Smooth muscle cell (in vitro differentiated cells): ENCODE data around the gene GPC6. TPM values are rescaled to one million over a fixed set of nuclear protein-coding genes. Genes with fewer than 3 reads are reported as not detected.

Experiments used
- DNase-seq: peaks from one replicate; lab custom pipeline; 2025; ENCODE audit not compliant: unreplicated experiment; lab: John Stamatoyannopoulos, UW
- H2AFZ ChIP-seq: fragments of 200-600 bp; sonication (generic); 2 replicates; pipeline ENCODE4 v1.6.0; 2016; ENCODE audit warnings: antibody characterized with exemption, low read depth, mild to moderate bottlenecking
- H3F3A ChIP-seq: fragments of 200-600 bp; sonication (generic); 2 replicates; pipeline ENCODE4 v1.6.0; 2017; ENCODE audit warnings: antibody characterized with exemption, low read depth
- H3K27ac ChIP-seq: fragments of 200-600 bp; sonication (generic); 2 replicates; pipeline ENCODE4 v1.5.1; 2016; ENCODE audit warnings: low read depth, mild to moderate bottlenecking
- H3K27me3 ChIP-seq: fragments of 200-600 bp; sonication (generic); 2 replicates; pipeline ENCODE4 v1.6.1; 2016; ENCODE audit warnings: low read depth, mild to moderate bottlenecking
- H3K36me3 ChIP-seq: fragments of 200-600 bp; sonication (generic); 2 replicates; pipeline ENCODE4 v1.5.1; 2016; ENCODE audit warnings: low read depth
- H3K4me1 ChIP-seq: fragments of 200-600 bp; sonication (generic); 2 replicates; pipeline ENCODE4 v1.5.1; 2016; ENCODE audit warnings: low read depth
- H3K4me2 ChIP-seq: fragments of 200-600 bp; sonication (generic); 2 replicates; pipeline ENCODE4 v1.6.0; 2016; ENCODE audit warnings: mild to moderate bottlenecking
- H3K4me3 ChIP-seq: fragments of 200-600 bp; sonication (generic); 2 replicates; pipeline ENCODE4 v1.5.1; 2016; ENCODE audit warnings: mild to moderate bottlenecking
- H3K79me2 ChIP-seq: fragments of 200-600 bp; sonication (generic); 2 replicates; pipeline ENCODE4 v1.6.0; 2016; ENCODE audit warnings: low read depth, mild to moderate bottlenecking
- H3K9ac ChIP-seq: fragments of 200-600 bp; sonication (generic); 2 replicates; pipeline ENCODE4 v1.6.0; 2016; ENCODE audit warnings: low read depth
- H3K9me3 ChIP-seq: fragments of 200-600 bp; sonication (generic); replicated peaks from 2 replicates; pipeline ENCODE4 v1.5.1; 2016; ENCODE audit warnings: low read depth
- H4K20me1 ChIP-seq: fragments of 200-600 bp; sonication (generic); 2 replicates; pipeline ENCODE4 v1.6.0; 2016; ENCODE audit warnings: low read depth
- WGBS: methylation state at CpG from one replicate; pipeline ENCODE4 v1.1.7; 2016; ENCODE audit warnings: low lambda C conversion rate; 5-methylcytosine and 5-hydroxymethylcytosine counted together
- polyA plus RNA-seq: library from polyadenylated mRNA; unstranded; fragments of >200 nt; fragmentation: Nextera tagmentation; extraction: Ambion mirVana; gene quantifications from 2 replicates; pipeline ENCODE4 v1.2.1, GENCODE V29; 2016
- total RNA-seq: library from RNA; depleted of rRNA; stranded (reverse); fragments of >200 nt; gene quantifications from 2 replicates; pipeline ENCODE4 v1.2.3, GENCODE V29; 2014
- TF ChIP-seq, protein P1 (sequence below): fragments of 200-600 bp; sonication (generic); IDR thresholded peaks from 2 replicates; pipeline ENCODE4 v1.5.1; 2017; ENCODE audit warnings: borderline replicate concordance, mild to moderate bottlenecking, antibody characterized with exemption; ENCODE audit not compliant: insufficient read depth, poor library complexity, severe bottlenecking

The GPC6 gene
- total and polyA plus RNA-seq, 2 experiments from 2014 or later, result 19.7 to 68.5 TPM

DNA sequence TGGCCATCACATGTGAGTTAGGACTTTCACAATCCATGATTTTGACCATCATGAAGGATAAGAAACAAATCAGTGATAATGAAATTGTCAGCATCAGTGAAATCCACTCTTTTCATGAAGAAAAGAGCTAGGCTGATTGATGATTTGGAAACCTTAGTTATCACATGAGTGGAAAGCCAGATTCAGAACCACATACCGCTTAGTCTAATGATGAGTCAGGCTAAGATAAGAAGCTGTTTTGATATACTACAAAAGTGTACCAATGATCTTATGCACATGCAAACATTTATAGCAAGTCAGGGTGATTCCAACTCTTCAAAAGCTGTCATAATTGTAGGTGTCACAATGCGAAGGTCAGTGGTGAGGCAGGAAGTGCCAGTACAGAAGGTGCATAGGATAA, 519.3 kb downstream of the GPC6 start:
- H2AFZ ChIP-seq, result no peak overlapping the region
- H3K9ac ChIP-seq, result no peak overlapping the region
- H4K20me1 ChIP-seq, result no peaks in the 10 kb centered on the region
- no peak for DNase-seq
- H3K27me3 ChIP-seq, result no peaks in the 10 kb centered on the region
- 71% methylated on average over 2 of the region's 2 CpGs for WGBS
- H3K4me3 ChIP-seq, result no peak overlapping the region
- TF ChIP-seq, protein P1, sequence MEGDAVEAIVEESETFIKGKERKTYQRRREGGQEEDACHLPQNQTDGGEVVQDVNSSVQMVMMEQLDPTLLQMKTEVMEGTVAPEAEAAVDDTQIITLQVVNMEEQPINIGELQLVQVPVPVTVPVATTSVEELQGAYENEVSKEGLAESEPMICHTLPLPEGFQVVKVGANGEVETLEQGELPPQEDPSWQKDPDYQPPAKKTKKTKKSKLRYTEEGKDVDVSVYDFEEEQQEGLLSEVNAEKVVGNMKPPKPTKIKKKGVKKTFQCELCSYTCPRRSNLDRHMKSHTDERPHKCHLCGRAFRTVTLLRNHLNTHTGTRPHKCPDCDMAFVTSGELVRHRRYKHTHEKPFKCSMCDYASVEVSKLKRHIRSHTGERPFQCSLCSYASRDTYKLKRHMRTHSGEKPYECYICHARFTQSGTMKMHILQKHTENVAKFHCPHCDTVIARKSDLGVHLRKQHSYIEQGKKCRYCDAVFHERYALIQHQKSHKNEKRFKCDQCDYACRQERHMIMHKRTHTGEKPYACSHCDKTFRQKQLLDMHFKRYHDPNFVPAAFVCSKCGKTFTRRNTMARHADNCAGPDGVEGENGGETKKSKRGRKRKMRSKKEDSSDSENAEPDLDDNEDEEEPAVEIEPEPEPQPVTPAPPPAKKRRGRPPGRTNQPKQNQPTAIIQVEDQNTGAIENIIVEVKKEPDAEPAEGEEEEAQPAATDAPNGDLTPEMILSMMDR, result no peak
- H3K79me2 ChIP-seq, result no peaks in the 10 kb centered on the region
- no peaks in the 10 kb centered on the region for H3K4me1 ChIP-seq
- no peak overlapping the region for H3K4me2 ChIP-seq
- H3F3A ChIP-seq, result no peaks in the 10 kb centered on the region
- no peak overlapping the region for H3K27ac ChIP-seq
- no peaks in the 10 kb centered on the region for H3K9me3 ChIP-seq
- H3K36me3 ChIP-seq, result no peaks in the 10 kb centered on the region

- Histone ChIP-seq H3K4me3 (no peak overlapping the region), H3K4me2 (no peak overlapping the region), H3K9ac (no peak overlapping the region), H3K4me1 (no peaks in the 10 kb centered on the region), H3K36me3 (no peaks in the 10 kb centered on the region), H2AFZ (no peak overlapping the region), H3K27ac (no peak overlapping the region), H3K9me3 (no peaks in the 10 kb centered on the region), H3K27me3 (no peaks in the 10 kb centered on the region), H3K79me2 (no peaks in the 10 kb centered on the region), H4K20me1 (no peaks in the 10 kb centered on the region), H3F3A (no peaks in the 10 kb centered on the region)
- WGBS, result 97% methylated on average over 1 of the region's 1 CpG
- TF ChIP-seq, protein P1, result no peak
- DNase-seq, result no peak
Measured at GRCh38 chr13:93746589-93746988, 520.0 kb downstream of the GPC6 start.

DNA sequence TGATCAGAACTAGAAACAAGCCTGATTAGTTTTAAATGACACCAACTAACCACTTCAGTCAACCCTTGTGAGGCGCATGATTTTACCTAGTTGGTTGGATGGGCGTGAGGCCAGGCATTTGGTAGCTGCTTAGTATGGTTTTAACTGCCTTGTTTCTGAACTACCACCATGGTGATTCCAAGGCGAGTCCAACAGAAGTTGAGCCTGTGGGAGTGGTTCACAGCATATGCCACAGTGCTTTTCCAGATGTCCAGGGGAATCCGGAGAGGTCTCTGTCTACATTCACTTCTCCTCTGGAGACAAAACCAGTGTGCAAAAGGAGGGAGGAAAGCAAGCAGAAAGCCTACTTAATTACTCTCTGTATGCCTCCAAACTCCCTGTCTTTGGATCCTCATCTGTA, 524.1 kb downstream of the GPC6 start:
- H3K4me2 ChIP-seq, result no peak overlapping the region
- 89% methylated on average over 4 of the region's 4 CpGs for whole genome bisulfite sequencing
- no peak overlapping the region for H3K4me3 ChIP-seq
- no peaks in the 10 kb centered on the region for H4K20me1 ChIP-seq
- no peaks in the 10 kb centered on the region for H3K36me3 ChIP-seq
- H3K79me2 ChIP-seq, result no peaks in the 10 kb centered on the region
- H3K27me3 ChIP-seq, result no peaks in the 10 kb centered on the region
- no peak overlapping the region for H2AFZ ChIP-seq
- no peak for DNase-seq
- no peak overlapping the region for H3K27ac ChIP-seq
- H3K9ac ChIP-seq, result no peak overlapping the region
- no peaks in the 10 kb centered on the region for H3K4me1 ChIP-seq
- TF ChIP-seq, protein P1, result no peak
- H3K9me3 ChIP-seq, result no peaks in the 10 kb centered on the region
- H3F3A ChIP-seq, result no peaks in the 10 kb centered on the region

DNA sequence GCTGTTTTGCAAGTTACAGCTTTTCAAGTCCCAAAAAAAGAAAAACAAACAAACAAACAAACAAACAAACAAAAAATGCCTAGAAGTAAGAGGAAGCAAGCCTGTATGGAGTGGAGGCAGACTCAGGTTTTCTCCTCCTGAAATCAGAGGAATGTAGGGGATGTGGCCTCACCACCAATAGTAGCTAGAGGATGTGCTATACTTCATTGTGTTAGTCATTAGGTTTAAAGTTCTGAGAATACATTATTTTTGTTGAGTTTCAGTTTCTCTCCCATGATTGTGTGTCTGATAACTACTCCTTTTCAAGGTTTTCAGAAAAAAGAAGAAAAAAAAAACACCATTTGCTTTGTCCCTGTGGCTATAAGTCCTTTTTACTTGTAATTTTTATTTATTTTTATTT, 524.5 kb downstream of the GPC6 start:
- Histone ChIP-seq H2AFZ (no peak overlapping the region), H3K9me3 (no peaks in the 10 kb centered on the region), H3K4me1 (no peaks in the 10 kb centered on the region), H3K4me2 (no peak overlapping the region), H3K27ac (no peak overlapping the region), H3K9ac (no peak overlapping the region), H4K20me1 (no peaks in the 10 kb centered on the region), H3K4me3 (no peak overlapping the region), H3K36me3 (no peaks in the 10 kb centered on the region), H3F3A (no peaks in the 10 kb centered on the region), H3K79me2 (no peaks in the 10 kb centered on the region), H3K27me3 (no peaks in the 10 kb centered on the region)
- TF ChIP-seq, protein P1, result no peak
- DNase-seq, result no peak
